H1 (cell line): ENCODE measurements around the gene UBR1. TPM values are rescaled to one million over a fixed set of nuclear protein-coding genes. Genes with fewer than 3 reads are reported as not detected.

ENCODE experiments used
- CTCF ChIA-PET: fragments of 300-600 bp; sonication (Branson Sonifier 250); formaldehyde crosslinking; loops from one replicate; lab custom pipeline; 2021; ENCODE audit not compliant: partially characterized antibody; lab: Charles Lee
- POLR2A ChIA-PET: fragments of 300-600 bp; sonication (Branson Sonifier 250); formaldehyde crosslinking; loops from one replicate; lab custom pipeline; 2021; ENCODE audit warnings: inconsistent platforms; ENCODE audit not compliant: partially characterized antibody; lab: Charles Lee
- DNase-seq, 2 experiments: peaks; one replicate each; pipeline versions ENCODE4 v3.0.0 to v3.0.0-alpha.2; 2010 to 2022; ENCODE audit warnings: low spot score in 2 of 2, low read depth in 1 of 2, mixed read lengths in 1 of 2
- FAIRE-seq: peaks from 2 replicates; lab custom pipeline; 2011; peaks lifted over from hg19 to GRCh38; lab: Jason Lieb, UNC
- H2AFZ ChIP-seq: 2 replicates; pipeline ENCODE4 v1.8.1; 2012; ENCODE audit warnings: low read length, inconsistent platforms
- H2AK5ac ChIP-seq: 2 replicates; pipeline ENCODE4 v1.6.1; 2013; ENCODE audit warnings: low read depth, low read length
- H2BK120ac ChIP-seq: replicated peaks from 2 replicates; pipeline ENCODE3; 2013; ENCODE audit warnings: low read depth, low read length, inconsistent platforms
- H2BK12ac ChIP-seq: 2 replicates; pipeline ENCODE4 v1.6.1; 2013; ENCODE audit warnings: low read depth, low read length
- H2BK15ac ChIP-seq: 2 replicates; pipeline ENCODE4 v1.6.1; 2013; ENCODE audit warnings: low read length
- H2BK20ac ChIP-seq: 2 replicates; pipeline ENCODE4 v1.6.1; 2013; ENCODE audit warnings: low read length
- H2BK5ac ChIP-seq: 2 replicates; pipeline ENCODE4 v1.6.1; 2013; ENCODE audit warnings: low read depth, low read length
- H3K14ac ChIP-seq: 2 replicates; pipeline ENCODE4 v1.6.1; 2013; ENCODE audit warnings: inconsistent platforms; ENCODE audit not compliant: insufficient read length
- H3K18ac ChIP-seq: 2 replicates; pipeline ENCODE4 v1.6.1; 2013; ENCODE audit warnings: low read length; ENCODE audit errors: extremely low read depth
- H3K23ac ChIP-seq: 2 replicates; pipeline ENCODE4 v1.6.1; 2013; ENCODE audit warnings: inconsistent platforms; ENCODE audit not compliant: insufficient read length
- H3K23me2 ChIP-seq: 2 replicates; pipeline ENCODE4 v1.6.1; 2013; ENCODE audit warnings: low read depth, low read length
- H3K27ac ChIP-seq: 2 replicates; pipeline ENCODE4 v1.6.1; 2011; ENCODE audit warnings: low read depth, low read length, inconsistent platforms
- H3K27me3 ChIP-seq, 4 experiments: replicated peaks in 1 of 4; 1 replicate in 1 of 4; 2 replicates in 3 of 4; pipeline versions ENCODE4 v1.6.1 to v1.8.1; 2011 to 2013; ENCODE audit warnings: low read length in 3 of 4, mild to moderate bottlenecking in 3 of 4, inconsistent platforms in 2 of 4, mixed read lengths in 2 of 4, moderate library complexity in 1 of 4; ENCODE audit not compliant: control insufficient read depth in 3 of 4, insufficient read depth in 3 of 4; ENCODE audit errors: extremely low read depth in 1 of 4
- H3K36me3 ChIP-seq, 4 experiments: 2 replicates each; pipeline versions ENCODE4 v1.6.1 to v1.8.1; 2011 to 2013; ENCODE audit warnings: mild to moderate bottlenecking in 4 of 4, low read length in 3 of 4, moderate library complexity in 2 of 4, control low read depth in 1 of 4, inconsistent platforms in 1 of 4; ENCODE audit not compliant: insufficient read depth in 4 of 4, control insufficient read depth in 2 of 4
- H3K4ac ChIP-seq: replicated peaks from 2 replicates; pipeline ENCODE3; 2013; ENCODE audit warnings: low read length, low read depth, mixed read lengths, inconsistent platforms; ENCODE audit not compliant: insufficient read length
- H3K4me1 ChIP-seq, 4 experiments: replicated peaks in 1 of 4; 1 replicate in 1 of 4; 2 replicates in 3 of 4; pipeline versions ENCODE4 v1.6.1 to v1.8.1; 2011 to 2013; ENCODE audit warnings: low read length in 3 of 4, inconsistent platforms in 2 of 4, mixed read lengths in 1 of 4; ENCODE audit not compliant: insufficient read depth in 4 of 4, control insufficient read depth in 3 of 4
- H3K4me2 ChIP-seq, 2 experiments: 2 replicates each; pipeline versions ENCODE4 v1.6.1 to v1.8.1; 2011 to 2013; ENCODE audit warnings: low read depth in 2 of 2, low read length in 2 of 2, control low read depth in 1 of 2, inconsistent platforms in 1 of 2, mild to moderate bottlenecking in 1 of 2; ENCODE audit not compliant: insufficient read depth in 1 of 2
- H3K4me3 ChIP-seq, 4 experiments: fragments of 200-600, 300-600 bp in 1 of 4; sonication (generic), shearing (Covaris generic), sonication (Bioruptor Twin) in 1 of 4; 2 replicates each; pipeline versions ENCODE4 v1.5.1 to v1.8.1; 2011 to 2016; ENCODE audit warnings: low read length in 4 of 4, low read depth in 3 of 4, control low read depth in 2 of 4, inconsistent platforms in 2 of 4, mild to moderate bottlenecking in 2 of 4, mixed read lengths in 1 of 4, moderate library complexity in 1 of 4; ENCODE audit not compliant: insufficient read depth in 2 of 4; ENCODE audit errors: extremely low read depth in 1 of 4
- H3K56ac ChIP-seq: replicated peaks from 2 replicates; pipeline ENCODE3; 2013; ENCODE audit warnings: low read depth, mild to moderate bottlenecking, mixed read lengths, low read length, inconsistent platforms; ENCODE audit not compliant: insufficient read length
- H3K79me1 ChIP-seq: 2 replicates; pipeline ENCODE4 v1.6.1; 2013; ENCODE audit warnings: low read depth, low read length, control low read depth
- H3K79me2 ChIP-seq, 2 experiments: 2 replicates each; pipeline versions ENCODE4 v1.6.1 to v1.8.1; 2012 to 2013; ENCODE audit warnings: low read length in 2 of 2, mild to moderate bottlenecking in 2 of 2, inconsistent platforms in 1 of 2; ENCODE audit not compliant: insufficient read depth in 2 of 2, control insufficient read depth in 1 of 2
- H3K9ac ChIP-seq, 4 experiments: replicated peaks in 1 of 4; 1 replicate in 1 of 4; 2 replicates in 3 of 4; pipeline versions ENCODE4 v1.6.1 to v1.8.1; 2011 to 2013; ENCODE audit warnings: low read depth in 3 of 4, low read length in 3 of 4, control low read depth in 2 of 4, mild to moderate bottlenecking in 2 of 4, moderate library complexity in 2 of 4, inconsistent platforms in 1 of 4; ENCODE audit errors: extremely low read depth in 1 of 4
- H3K9me3 ChIP-seq, 2 experiments: 2 replicates each; pipeline versions ENCODE4 v1.6.1 to v1.8.1; 2012 to 2013; ENCODE audit warnings: mild to moderate bottlenecking in 2 of 2, moderate library complexity in 2 of 2, control low read depth in 1 of 2, inconsistent platforms in 1 of 2, low read depth in 1 of 2, low read length in 1 of 2, mixed read lengths in 1 of 2; ENCODE audit not compliant: insufficient read depth in 2 of 2
- H4K20me1 ChIP-seq, 2 experiments: replicated peaks in 1 of 2; 2 replicates each; pipeline versions ENCODE3 to v1.8.1; 2011 to 2013; ENCODE audit warnings: inconsistent platforms in 2 of 2, low read length in 2 of 2, mild to moderate bottlenecking in 1 of 2; ENCODE audit not compliant: insufficient read depth in 2 of 2, control insufficient read depth in 1 of 2
- H4K5ac ChIP-seq: 2 replicates; pipeline ENCODE4 v1.6.1; 2013; ENCODE audit warnings: low read length, low read depth, mixed read lengths, inconsistent platforms; ENCODE audit not compliant: insufficient read length
- H4K8ac ChIP-seq: 2 replicates; pipeline ENCODE4 v1.8.0; 2013; ENCODE audit warnings: mild to moderate bottlenecking, moderate library complexity, low read length, inconsistent platforms; ENCODE audit not compliant: insufficient read depth; ENCODE audit errors: extremely low read depth
- H4K91ac ChIP-seq: replicated peaks from 2 replicates; pipeline ENCODE3; 2013; ENCODE audit warnings: low read length, mixed read lengths, inconsistent platforms; ENCODE audit not compliant: insufficient read length
- BRCA1 ChIP-seq: IDR thresholded peaks from 2 replicates; pipeline ENCODE4 v1.6.1; 2012; ENCODE audit warnings: low read depth, low read length, improper control_type of control experiment
- CBX8 ChIP-seq: fragments of 300-800, 300-1000 bp; sonication (generic); IDR thresholded peaks from 2 replicates; pipeline ENCODE4 v1.7.1; 2016; ENCODE audit warnings: low read depth, low read length, borderline replicate concordance
- CTCF ChIP-seq, 3 experiments: IDR thresholded peaks; 1 replicate in 2 of 3; 2 replicates in 1 of 3; pipeline versions ENCODE4 v1.5.1 to v1.6.1; 2011; ENCODE audit warnings: low read length in 3 of 3, mild to moderate bottlenecking in 3 of 3, inconsistent platforms in 2 of 3, low read depth in 1 of 3, moderate library complexity in 1 of 3; ENCODE audit not compliant: insufficient read depth in 1 of 3; ENCODE audit errors: control extremely low read depth in 1 of 3
- GABPA ChIP-seq: IDR thresholded peaks from 2 replicates; pipeline ENCODE4 v1.6.1; 2011; ENCODE audit warnings: mild to moderate bottlenecking, low read length, moderate library complexity, borderline replicate concordance; ENCODE audit not compliant: insufficient read depth
- JUND ChIP-seq: IDR thresholded peaks from 2 replicates; pipeline ENCODE4 v1.6.1; 2011; ENCODE audit warnings: mild to moderate bottlenecking, improper control_type of control experiment, low read length
- NANOG ChIP-seq: IDR thresholded peaks from 2 replicates; pipeline ENCODE4 v1.6.1; 2011; ENCODE audit warnings: low read length, low read depth, mild to moderate bottlenecking, inconsistent platforms; ENCODE audit not compliant: insufficient read depth, poor library complexity, severe bottlenecking
- SIRT6 ChIP-seq: IDR thresholded peaks from one replicate; pipeline ENCODE4 v1.7.1; 2012; ENCODE audit warnings: low read length, inconsistent platforms
- SRF ChIP-seq: IDR thresholded peaks from 2 replicates; pipeline ENCODE4 v1.6.1; 2011; ENCODE audit warnings: mild to moderate bottlenecking, low read depth, low read length, moderate library complexity
- TBP ChIP-seq: IDR thresholded peaks from 2 replicates; pipeline ENCODE4 v1.6.1; 2011; ENCODE audit warnings: low read depth, low read length, improper control_type of control experiment
- ZNF274 ChIP-seq: IDR thresholded peaks from 2 replicates; pipeline ENCODE4 v1.7.0; 2012; ENCODE audit warnings: low read length, borderline replicate concordance; ENCODE audit errors: extremely low read depth
- WGBS, 2 experiments: shearing (Covaris generic) in 1 of 2; methylation state at CpG; one replicate each; pipeline versions ENCODE4 v1.1.6 to v1.1.7; 2013 to 2015; ENCODE audit warnings: low lambda C conversion rate in 2 of 2, mixed read lengths in 2 of 2, inconsistent platforms in 1 of 2, low coverage in 1 of 2, missing lambda C conversion rate in 1 of 2; ENCODE audit not compliant: insufficient replicate concordance in 2 of 2, insufficient coverage in 1 of 2, insufficient read length in 1 of 2; ENCODE audit errors: extremely low coverage in 1 of 2, missing lambda C conversion rate in 1 of 2; 5-methylcytosine and 5-hydroxymethylcytosine counted together
- polyA plus RNA-seq, 7 experiments: library from polyadenylated mRNA; depleted of rRNA in 3 of 7; stranded (reverse) in 5 of 7; unstranded in 2 of 7; fragments of >200 nt in 5 of 7; fragments of 200-250 nt in 2 of 7; gene quantifications; 1 replicate in 5 of 7; 2 replicates in 1 of 7; 4 replicates in 1 of 7; pipeline versions ENCODE4 v1.2.1 to v1.2.3, GENCODE V29; 2011 to 2013; ENCODE audit warnings: missing spikeins in 2 of 7, mixed read lengths in 2 of 7
- total RNA-seq: library from RNA; stranded (reverse); fragmentation: NEBNext Ultra II Directional; extraction: Animal tissue kit (Norgen Biotek cat#: 25700); gene quantifications from 2 replicates; pipeline ENCODE4 v1.2.1, GENCODE V29; 2021

The UBR1 gene
- total and polyA plus RNA-seq, 2 of the 8 experiments (the other 6 are each of a cell fraction or from before 2014, with no cell fraction given): 3.7 to 18.7 TPM

GRCh38 chr15:42954291-42954690, 151.5 kb downstream of the UBR1 start:
- Histone ChIP-seq H2AFZ (no peak overlapping the region), H3K23ac (no peak overlapping the region), H3K4me3 (no peak overlapping the region), H3K4me2 (no peak overlapping the region), H2BK5ac (no peak overlapping the region), H3K9ac (no peak overlapping the region), H3K4ac (no peak overlapping the region), H4K20me1 (no peaks in the 10 kb centered on the region), H3K18ac (no peak overlapping the region), H2BK12ac (no peak overlapping the region), H3K79me1 (no peaks in the 10 kb centered on the region), H2BK15ac (no peak overlapping the region), H2BK120ac (no peak overlapping the region), H4K5ac (no peak overlapping the region), H3K14ac (no peak overlapping the region), H2AK5ac (no peak overlapping the region), H4K8ac (no peak overlapping the region), H3K27ac (no peak overlapping the region)
- CTCF ChIA-PET: interaction anchor here (0.6 to 1.4 kb wide), 4 partner anchors 21 to 783 kb away, joined by 3 to 5 read pairs (median 4); no protein-coding TSS in a partner anchor
- DNase-seq (no peak), FAIRE-seq (no peak)
- TF ChIP-seq TBP (no peak), ZNF274 (no peak), CTCF (IDR thresholded peaks at IDR 0.05; ENCODE audit: control extremely low read depth in 1 of 3, insufficient read depth in 1 of 3, low read depth in 1 of 3, low read length in 3 of 3) (no peak), SIRT6 (no peak), GABPA (no peak), BRCA1 (no peak), SRF (no peak), CBX8 (no peak), NANOG (no peak), JUND (no peak)
- TF ChIP-seq, all 59 proteins: peak for 0
- no peak overlapping the region for H3K56ac ChIP-seq
- POLR2A ChIA-PET: interaction anchor here (0.6 kb wide), 1 partner anchor 23 kb away, joined by 3 read pairs; no protein-coding TSS in a partner anchor
- H3K23me2 ChIP-seq: no peaks in the 10 kb centered on the region
- no peak overlapping the region for H4K91ac ChIP-seq
- peaks cover 0 to 32% (median 12%) of the 10 kb centered on the region in 4 experiments; a peak in 6 of 8 replicates for H3K36me3 ChIP-seq
- no peaks in the 10 kb centered on the region for H3K79me2 ChIP-seq
- H3K27me3 ChIP-seq: no peaks in the 10 kb centered on the region
- H3K9me3 ChIP-seq: no peaks in the 10 kb centered on the region
- 97% methylated on average over 4 of the region's 4 CpGs; no CpG with 5 or more reads in 1 of the 2 experiments for WGBS, 2 experiments
- H3K4me1 ChIP-seq: no peaks in the 10 kb centered on the region
- H2BK20ac ChIP-seq: no peak overlapping the region
